NK-92 (cell line): ENCODE data around the gene GCNT4.
"Not testable (repeated sequence)": the region's sequence is repeated elsewhere in the genome, so short reads cannot be mapped to it uniquely, and the experiment has no call there.

Experiments used
- DNase-seq: peaks from one replicate; lab custom pipeline; 2025; ENCODE audit not compliant: unreplicated experiment; lab: John Stamatoyannopoulos, UW

Gene GCNT4

DNA sequence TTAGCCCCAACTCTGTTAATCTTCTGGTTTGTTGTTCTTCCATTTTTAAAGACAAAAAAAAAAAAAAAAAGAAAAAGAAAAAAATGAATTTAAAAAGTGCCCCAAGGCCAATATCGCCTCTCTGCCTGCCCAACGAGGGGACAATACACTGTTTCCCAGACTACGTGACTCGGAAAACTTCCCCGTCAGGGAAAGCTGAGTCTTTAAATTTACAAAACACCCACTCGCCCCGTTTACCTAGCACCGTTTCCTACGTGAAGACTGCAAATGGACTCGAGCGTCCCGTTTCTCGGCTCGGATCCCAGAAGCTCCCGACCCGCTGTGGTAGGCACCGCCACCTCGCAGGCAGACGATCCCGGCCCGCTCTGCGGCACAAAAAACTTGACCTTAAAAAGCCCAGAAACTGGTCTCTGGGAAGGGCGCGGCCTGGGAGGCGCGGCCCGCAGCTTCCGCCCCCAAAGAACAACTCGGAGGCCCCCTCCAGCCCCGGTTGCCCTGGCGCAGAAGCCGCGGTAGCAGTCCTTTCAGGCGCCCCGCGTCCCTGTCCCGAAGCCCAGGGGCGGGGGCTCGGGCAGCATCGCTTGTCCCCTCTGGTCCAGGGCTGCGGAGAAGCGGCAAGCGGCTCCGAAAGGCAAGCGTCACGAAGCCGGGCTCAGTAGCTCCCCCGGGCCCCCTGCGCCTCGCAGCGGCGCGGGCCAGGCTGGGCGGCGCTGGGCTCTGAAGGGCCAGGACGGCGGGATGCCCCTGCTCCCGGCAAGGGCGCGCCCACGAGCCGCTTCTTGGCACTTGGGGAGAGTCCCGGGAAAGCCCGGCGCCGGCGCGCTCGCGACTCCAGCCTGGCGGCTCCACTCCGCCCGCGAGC lies at the start of gene GCNT4:
Gene GCNT4, minus strand, starts transcription at position 367 of the 862 bp plus-strand sequence. CDS start 22,521 bp downstream, outside the sequence.
- DNase-seq = no peak

- DNase-seq = not testable (repeated sequence)
These were observed 43.6 kb upstream of the GCNT4 start for GRCh38 chr5:75095956-75096355.

- no peak for DNase-seq
These were observed 39.2 kb upstream of the GCNT4 start for GRCh38 chr5:75091597-75091996.

DNA sequence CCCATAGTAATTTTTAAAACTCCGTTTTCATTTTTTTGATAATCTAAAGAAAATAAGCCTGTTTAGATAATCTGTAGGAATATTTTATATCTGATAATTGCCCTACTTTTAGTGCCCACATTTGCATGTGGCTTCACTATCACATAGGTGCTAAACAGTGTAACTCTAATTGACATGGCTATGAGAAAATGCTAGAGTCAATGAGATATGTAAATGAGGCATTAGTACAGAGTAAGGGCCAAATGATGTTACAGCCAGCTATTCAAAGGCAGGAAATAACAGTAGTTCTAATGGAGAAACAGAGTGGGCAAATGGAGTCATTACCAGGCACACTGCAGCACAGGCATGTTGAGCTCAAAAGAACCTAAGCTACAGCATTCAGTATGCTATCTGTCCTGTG lies 37.3 kb upstream of the GCNT4 start:
- DNase-seq = no peak

DNA sequence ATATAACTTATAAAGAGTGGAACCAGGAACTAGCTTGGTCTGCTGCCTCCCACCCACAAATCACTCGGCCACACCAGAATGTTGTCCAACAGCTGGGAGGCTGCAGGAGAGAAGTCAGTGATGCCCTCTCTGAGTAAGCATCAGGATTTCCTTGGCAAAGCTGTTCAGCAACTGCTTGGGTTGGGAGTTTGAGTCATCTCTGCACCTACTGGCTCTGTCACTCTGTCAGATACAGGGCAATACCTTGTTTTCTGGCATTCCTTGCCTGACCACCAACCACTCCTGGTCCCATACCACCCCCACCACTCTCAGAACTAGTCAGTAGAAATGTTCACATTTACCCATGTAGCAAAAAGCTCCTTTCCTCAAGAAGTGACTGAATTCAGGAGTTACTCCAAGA lies 36.8 kb upstream of the GCNT4 start:
- no peak for DNase-seq

- DNase-seq = no peak
These were observed 36.3 kb upstream of the GCNT4 start for GRCh38 chr5:75088648-75089047.

- DNase-seq = no peak
These were observed 29.2 kb upstream of the GCNT4 start for GRCh38 chr5:75081510-75081909.

DNA sequence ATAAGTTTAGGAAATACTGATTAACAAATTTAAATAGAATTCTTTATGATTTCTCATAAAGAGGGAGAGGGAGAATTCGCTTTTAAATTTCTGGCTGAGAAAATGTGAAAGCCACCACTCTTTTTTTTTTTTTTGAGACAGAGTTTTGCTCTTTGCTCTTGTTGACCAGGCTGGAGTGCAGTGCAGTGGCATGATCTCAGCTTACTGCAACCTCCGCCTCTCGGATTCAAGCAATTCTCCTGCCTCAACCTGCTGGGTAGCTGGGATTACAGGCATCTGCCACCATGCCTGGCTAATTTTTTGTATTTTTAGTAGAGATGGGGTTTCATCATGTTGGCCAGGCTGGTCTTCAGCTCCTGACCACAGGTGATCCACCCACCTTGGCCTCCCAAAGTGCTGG lies 27.0 kb upstream of the GCNT4 start:
- DNase-seq = not testable (repeated sequence)

DNA sequence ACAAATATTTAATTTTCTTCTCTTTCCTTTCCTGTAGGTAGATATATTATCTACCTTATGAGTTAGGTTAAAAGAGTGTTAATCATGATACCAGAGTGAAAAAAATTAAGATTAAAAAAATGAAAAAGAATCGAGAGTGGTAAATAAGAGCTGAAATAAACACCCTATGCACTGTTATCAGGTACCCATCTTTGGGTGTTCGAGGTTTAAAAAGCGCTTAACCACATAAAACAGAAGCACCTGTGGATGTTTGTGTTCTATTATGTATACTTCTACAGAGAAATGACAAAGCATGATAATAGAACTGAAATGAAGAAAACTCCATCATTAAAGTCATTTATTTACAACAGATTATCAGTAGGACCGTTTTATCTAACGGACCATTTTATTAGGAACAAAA lies 25.7 kb upstream of the GCNT4 start:
- no peak for DNase-seq

GRCh38 chr5:75072061-75072460 lies 19.7 kb upstream of the GCNT4 start:
- no peak for DNase-seq

GRCh38 chr5:75071100-75071499 lies 18.7 kb upstream of the GCNT4 start:
- no peak for DNase-seq

GRCh38 chr5:75067434-75067833 lies 15.1 kb upstream of the GCNT4 start:
- DNase-seq = no peak

GRCh38 chr5:75062925-75063531 lies 10.7 kb upstream of the GCNT4 start:
- no peak for DNase-seq

- DNase-seq = no peak
These were observed 7.7 kb upstream of the GCNT4 start for GRCh38 chr5:75059912-75060545.

DNA sequence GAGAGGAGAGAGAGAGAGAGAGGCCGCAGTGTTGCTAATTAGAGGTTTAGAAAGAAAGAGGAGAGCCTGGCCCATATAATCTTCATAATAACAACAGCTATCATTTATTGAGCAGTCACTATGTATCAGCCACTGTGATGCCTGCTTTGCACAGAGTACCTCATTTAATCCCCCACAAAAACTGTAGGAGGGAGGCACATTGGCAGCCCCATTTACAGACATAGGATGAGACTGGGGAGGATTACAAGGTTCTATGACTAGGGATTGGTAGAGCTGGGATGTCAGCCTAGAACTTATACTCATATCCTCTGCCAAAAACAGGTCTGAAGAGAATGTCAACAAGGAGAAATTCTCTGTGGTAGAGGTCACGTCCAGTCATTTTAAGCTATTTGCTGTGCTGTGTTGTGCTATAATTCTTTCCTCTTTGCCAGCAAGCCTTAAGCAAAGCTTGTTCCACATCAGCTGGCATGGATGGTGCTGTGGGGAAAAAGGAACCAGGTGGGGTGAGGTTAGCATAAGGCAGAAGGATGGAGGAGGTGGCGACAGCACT lies 6.7 kb upstream of the GCNT4 start:
- DNase-seq = no peak

- DNase-seq = no peak
These were observed 5.2 kb upstream of the GCNT4 start for GRCh38 chr5:75057561-75057960.

GRCh38 chr5:75055727-75056144 lies 3.4 kb upstream of the GCNT4 start:
- no peak for DNase-seq

- DNase-seq = no peak
These were observed 2.0 kb upstream of the GCNT4 start for GRCh38 chr5:75054134-75054930.

DNA sequence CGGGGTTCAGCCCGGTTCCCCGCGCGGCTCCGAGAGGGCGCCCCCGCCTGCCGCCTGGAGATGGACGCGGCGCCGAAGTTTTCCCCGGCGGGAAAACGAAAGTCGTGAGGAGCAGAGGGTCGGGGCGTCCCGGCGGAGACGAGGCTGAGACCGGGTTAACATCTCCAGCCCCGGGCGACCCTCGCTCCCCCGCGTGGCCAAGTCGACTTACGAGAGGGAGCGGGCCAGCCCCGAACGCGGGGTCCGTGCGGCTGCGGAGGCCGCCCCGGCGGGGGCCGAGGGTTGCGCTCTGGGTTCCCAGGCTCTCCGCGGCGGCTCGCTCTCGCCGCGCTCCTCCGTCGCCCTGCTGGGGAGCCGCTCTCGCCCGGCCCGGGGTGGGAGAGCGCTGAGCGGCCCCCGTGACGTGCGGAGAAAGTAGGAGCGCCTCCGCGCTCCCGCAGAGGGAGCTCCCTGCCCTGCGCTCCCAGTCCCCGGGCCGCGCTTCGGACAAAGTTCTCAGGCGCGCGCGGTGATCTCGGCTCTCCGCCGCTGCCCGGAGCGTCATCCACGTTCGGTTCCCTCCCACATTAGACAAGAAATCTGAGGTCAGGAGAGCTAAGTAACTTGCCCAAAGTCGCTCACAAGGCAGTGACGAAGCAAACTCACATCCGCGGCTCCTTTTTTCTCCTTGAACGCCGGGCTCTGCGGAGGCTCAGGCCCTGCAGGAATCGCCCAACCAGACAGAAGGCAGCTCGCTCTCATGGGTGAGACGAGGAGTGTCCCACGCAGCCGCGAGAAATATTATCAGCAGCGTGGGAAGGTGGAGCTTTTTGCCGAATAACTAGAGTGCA lies 1.2 kb upstream of the GCNT4 start:
- DNase-seq = no peak

DNA sequence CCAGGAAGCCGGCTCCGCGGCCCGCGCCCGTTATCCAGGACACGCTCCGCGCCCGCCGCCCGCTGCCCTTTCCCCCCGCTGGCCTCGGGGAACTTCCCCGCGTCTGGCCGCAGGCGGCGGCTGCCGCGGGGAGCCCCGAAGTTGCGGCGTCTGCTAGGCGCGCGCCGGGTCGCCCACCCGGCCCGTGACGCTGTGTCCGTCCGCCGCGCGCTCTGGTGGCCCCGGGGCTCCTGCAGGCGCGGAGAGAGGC lies 621 bp upstream of the GCNT4 start:
- DNase-seq = no peak
